Fibroblast of lung (primary cell): ENCODE data around the gene CERS5. TPM values are rescaled to one million over a fixed set of nuclear protein-coding genes. Genes with fewer than 3 reads are reported as not detected.

ENCODE experiments used
- DNase-seq, 2 donors: peaks; one replicate each; pipeline versions ENCODE4 v3.0.0 to v3.0.0-alpha.2; 2010; ENCODE audit warnings: low read depth in 2 of 2
- H2AFZ ChIP-seq: 2 replicates; pipeline ENCODE4 v1.5.1; 2012; ENCODE audit warnings: low read length, control low read depth, inconsistent platforms
- H3K27ac ChIP-seq: 2 replicates; pipeline ENCODE4 v1.5.1; 2011; ENCODE audit warnings: low read length, control low read depth; ENCODE audit not compliant: insufficient read depth
- H3K27me3 ChIP-seq: 2 replicates; pipeline ENCODE4 v1.5.1; 2011; ENCODE audit warnings: mild to moderate bottlenecking, low read length; ENCODE audit not compliant: control insufficient read depth, insufficient read depth
- H3K36me3 ChIP-seq: 2 replicates; pipeline ENCODE4 v1.5.1; 2011; ENCODE audit warnings: low read length; ENCODE audit not compliant: control insufficient read depth, insufficient read depth
- H3K4me1 ChIP-seq: 2 replicates; pipeline ENCODE4 v1.5.1; 2011; ENCODE audit warnings: low read length; ENCODE audit not compliant: control insufficient read depth, insufficient read depth; ENCODE audit errors: extremely low read depth
- H3K4me2 ChIP-seq: 2 replicates; pipeline ENCODE4 v1.5.1; 2011; ENCODE audit warnings: low read length, control low read depth; ENCODE audit not compliant: insufficient read depth; ENCODE audit errors: extremely low read depth
- H3K4me3 ChIP-seq, 4 experiments: fragments of 200-600 bp in 1 of 4; sonication (generic) in 1 of 4; replicated peaks in 1 of 4; 2 replicates each; pipeline ENCODE4 v1.5.1; 2011 to 2016; ENCODE audit warnings: low read length in 4 of 4, low read depth in 3 of 4, mild to moderate bottlenecking in 3 of 4, control low read depth in 2 of 4, inconsistent platforms in 1 of 4, mixed read lengths in 1 of 4; ENCODE audit not compliant: insufficient read depth in 1 of 4; ENCODE audit errors: control extremely low read depth in 1 of 4
- H3K79me2 ChIP-seq: 2 replicates; pipeline ENCODE4 v1.5.1; 2012; ENCODE audit warnings: mild to moderate bottlenecking, low read length, inconsistent platforms; ENCODE audit not compliant: control insufficient read depth, insufficient read depth
- H3K9ac ChIP-seq: 2 replicates; pipeline ENCODE4 v1.5.1; 2011; ENCODE audit warnings: mild to moderate bottlenecking, low read length, control low read depth; ENCODE audit not compliant: insufficient read depth
- H3K9me3 ChIP-seq: 2 replicates; pipeline ENCODE4 v1.5.1; 2012; ENCODE audit warnings: low read depth, low read length; ENCODE audit not compliant: control insufficient read depth, insufficient read depth
- H4K20me1 ChIP-seq: 2 replicates; pipeline ENCODE4 v1.5.1; 2011; ENCODE audit warnings: low read length; ENCODE audit not compliant: control insufficient read depth, insufficient read depth; ENCODE audit errors: extremely low read depth
- EZH2 ChIP-seq: IDR thresholded peaks from 2 replicates; pipeline ENCODE4 v1.5.1; 2012; ENCODE audit warnings: low read length, control low read depth, mild to moderate bottlenecking; ENCODE audit errors: missing control alignments
- polyA plus RNA-seq, 2 donors: library from polyadenylated mRNA; depleted of rRNA in 1 of 2; stranded (reverse) in 1 of 2; unstranded in 1 of 2; fragments of >200 nt; gene quantifications; 2 replicates each; pipeline ENCODE4 v1.2.1, GENCODE V29; 2011 to 2012; ENCODE audit warnings: missing spikeins in 1 of 2
- total RNA-seq: library from RNA; depleted of rRNA; stranded (reverse); fragments of >200 nt; gene quantifications from 2 replicates; pipeline ENCODE4 v1.2.1, GENCODE V29; 2014
- TF ChIP-seq, protein P1 (sequence below), 2 donors: IDR thresholded peaks in 1 of 2; conservative IDR thresholded peaks in 1 of 2; 1 replicate in 1 of 2; 2 replicates in 1 of 2; pipeline ENCODE4 v1.5.1; 2011 to 2012; ENCODE audit warnings: low read length in 2 of 2, control low read depth in 1 of 2, inconsistent platforms in 1 of 2, low read depth in 1 of 2, mild to moderate bottlenecking in 1 of 2

CERS5 gene
- total and polyA plus RNA-seq, 2 donors (not counting 1 experiment from before 2014, with no cell fraction given) = 51.0 to 74.4 TPM

DNA sequence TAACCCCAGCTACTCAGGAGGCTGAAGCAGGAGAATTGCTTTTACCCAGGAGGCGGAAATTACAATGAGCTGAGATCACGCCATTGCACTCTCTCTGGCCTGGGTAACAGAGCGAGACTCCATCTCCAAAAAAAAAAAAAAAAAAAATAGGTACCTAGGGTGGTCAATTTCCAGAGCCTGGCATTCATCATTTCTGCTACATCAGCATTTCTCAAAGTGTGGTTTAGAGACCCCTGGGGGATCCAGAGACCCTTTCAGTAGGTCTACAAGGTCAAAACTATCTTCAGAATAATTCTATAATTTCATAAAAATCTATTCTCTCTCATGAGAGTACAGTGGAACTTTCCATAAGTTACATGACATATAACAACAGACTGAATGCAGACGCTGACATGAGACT, 19.9 kb downstream of the CERS5 start:
- no peaks in the 10 kb centered on the region for H4K20me1 ChIP-seq
- H2AFZ ChIP-seq = no peak overlapping the region
- no peaks in the 10 kb centered on the region for H3K36me3 ChIP-seq
- no peak overlapping the region for H3K4me3 ChIP-seq
- DNase-seq = no peak
- peaks cover 2% of the 10 kb centered on the region for H3K79me2 ChIP-seq
- no peak overlapping the region for H3K27ac ChIP-seq
- no peaks in the 10 kb centered on the region for H3K4me1 ChIP-seq
- H3K9ac ChIP-seq = no peak overlapping the region
- H3K27me3 ChIP-seq = no peaks in the 10 kb centered on the region
- no peak overlapping the region for H3K4me2 ChIP-seq
- H3K9me3 ChIP-seq = no peaks in the 10 kb centered on the region
- TF ChIP-seq, protein P1, sequence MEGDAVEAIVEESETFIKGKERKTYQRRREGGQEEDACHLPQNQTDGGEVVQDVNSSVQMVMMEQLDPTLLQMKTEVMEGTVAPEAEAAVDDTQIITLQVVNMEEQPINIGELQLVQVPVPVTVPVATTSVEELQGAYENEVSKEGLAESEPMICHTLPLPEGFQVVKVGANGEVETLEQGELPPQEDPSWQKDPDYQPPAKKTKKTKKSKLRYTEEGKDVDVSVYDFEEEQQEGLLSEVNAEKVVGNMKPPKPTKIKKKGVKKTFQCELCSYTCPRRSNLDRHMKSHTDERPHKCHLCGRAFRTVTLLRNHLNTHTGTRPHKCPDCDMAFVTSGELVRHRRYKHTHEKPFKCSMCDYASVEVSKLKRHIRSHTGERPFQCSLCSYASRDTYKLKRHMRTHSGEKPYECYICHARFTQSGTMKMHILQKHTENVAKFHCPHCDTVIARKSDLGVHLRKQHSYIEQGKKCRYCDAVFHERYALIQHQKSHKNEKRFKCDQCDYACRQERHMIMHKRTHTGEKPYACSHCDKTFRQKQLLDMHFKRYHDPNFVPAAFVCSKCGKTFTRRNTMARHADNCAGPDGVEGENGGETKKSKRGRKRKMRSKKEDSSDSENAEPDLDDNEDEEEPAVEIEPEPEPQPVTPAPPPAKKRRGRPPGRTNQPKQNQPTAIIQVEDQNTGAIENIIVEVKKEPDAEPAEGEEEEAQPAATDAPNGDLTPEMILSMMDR (conservative IDR thresholded peaks at IDR 0.05 in 1 of 2, IDR thresholded peaks at IDR 0.05 in 1 of 2; ENCODE audit: low read depth in 1 of 2, low read length in 2 of 2) = no peak
- no peak for TF ChIP-seq EZH2

DNA sequence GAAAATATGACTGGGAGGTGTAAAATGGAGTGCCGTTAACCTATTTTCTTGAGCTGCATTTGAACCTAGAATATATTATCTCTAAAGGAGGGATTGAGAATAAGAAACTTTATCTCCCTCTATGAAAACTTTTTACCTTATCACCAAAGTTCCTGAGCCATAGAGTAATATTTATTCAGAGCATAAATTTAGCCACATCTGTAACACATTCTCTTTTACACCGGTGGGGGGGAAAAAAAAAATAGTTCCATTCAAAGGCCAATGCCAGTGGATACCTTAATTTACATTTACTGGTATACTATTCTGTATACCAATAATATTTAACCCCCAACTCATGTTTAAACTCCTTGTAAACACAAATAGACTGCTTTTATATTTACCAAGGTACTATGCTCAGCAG, 21.7 kb downstream of the CERS5 start:
- no peaks in the 10 kb centered on the region for H3K79me2 ChIP-seq
- no peaks in the 10 kb centered on the region for H3K9me3 ChIP-seq
- no peaks in the 10 kb centered on the region for H3K4me1 ChIP-seq
- no peaks in the 10 kb centered on the region for H3K36me3 ChIP-seq
- H3K4me2 ChIP-seq = no peak overlapping the region
- TF ChIP-seq EZH2 = no peak
- TF ChIP-seq, protein P1 (conservative IDR thresholded peaks at IDR 0.05 in 1 of 2, IDR thresholded peaks at IDR 0.05 in 1 of 2; ENCODE audit: low read depth in 1 of 2, low read length in 2 of 2) = no peak
- H3K27me3 ChIP-seq = no peaks in the 10 kb centered on the region
- no peak overlapping the region for H2AFZ ChIP-seq
- no peak overlapping the region for H3K27ac ChIP-seq
- no peaks in the 10 kb centered on the region for H4K20me1 ChIP-seq
- H3K4me3 ChIP-seq = no peak overlapping the region
- no peak overlapping the region for H3K9ac ChIP-seq
- no peak for DNase-seq

DNA sequence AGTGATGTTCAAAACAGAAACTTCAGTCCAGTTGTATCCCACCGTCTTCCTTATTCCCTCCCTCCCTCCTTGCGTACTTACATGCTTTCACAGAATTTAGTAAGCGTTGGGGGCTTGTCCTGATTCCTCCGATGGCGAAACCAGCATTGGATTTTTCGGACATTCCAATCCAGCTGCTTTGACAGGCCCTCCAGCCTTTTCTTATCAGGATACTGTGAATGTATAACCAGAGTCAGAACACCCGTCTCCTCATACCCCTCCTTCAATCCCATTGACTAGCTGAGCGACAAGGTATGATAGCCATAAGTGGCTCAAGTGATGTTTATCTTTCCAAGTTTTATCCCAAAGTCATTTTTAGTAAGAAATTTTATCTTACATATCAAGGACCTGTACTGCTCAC, 24.2 kb downstream of the CERS5 start:
- Histone ChIP-seq H3K36me3 (no peaks in the 10 kb centered on the region), H3K79me2 (no peaks in the 10 kb centered on the region), H3K9ac (no peak overlapping the region), H3K27ac (no peak overlapping the region), H4K20me1 (no peaks in the 10 kb centered on the region), H3K4me3 (no peak overlapping the region), H3K9me3 (no peaks in the 10 kb centered on the region), H3K4me1 (no peaks in the 10 kb centered on the region), H3K27me3 (no peaks in the 10 kb centered on the region), H2AFZ (no peak overlapping the region), H3K4me2 (no peak overlapping the region)
- TF ChIP-seq, protein P1 (conservative IDR thresholded peaks at IDR 0.05 in 1 of 2, IDR thresholded peaks at IDR 0.05 in 1 of 2; ENCODE audit: low read depth in 1 of 2, low read length in 2 of 2) = no peak
- no peak for TF ChIP-seq EZH2
- no peak for DNase-seq
